Bone marrow (tissue), 2 donors: ENCODE measurements around the gene KITLG.
"Not testable (repeated sequence)": the region's sequence is repeated elsewhere in the genome, so short reads cannot be mapped to it uniquely, and the experiment has no call there.

ENCODE experiments used
- DNase-seq, 2 donors: peaks; one replicate each; lab custom pipeline; 2025; lab: John Stamatoyannopoulos, UW

Gene KITLG

DNA sequence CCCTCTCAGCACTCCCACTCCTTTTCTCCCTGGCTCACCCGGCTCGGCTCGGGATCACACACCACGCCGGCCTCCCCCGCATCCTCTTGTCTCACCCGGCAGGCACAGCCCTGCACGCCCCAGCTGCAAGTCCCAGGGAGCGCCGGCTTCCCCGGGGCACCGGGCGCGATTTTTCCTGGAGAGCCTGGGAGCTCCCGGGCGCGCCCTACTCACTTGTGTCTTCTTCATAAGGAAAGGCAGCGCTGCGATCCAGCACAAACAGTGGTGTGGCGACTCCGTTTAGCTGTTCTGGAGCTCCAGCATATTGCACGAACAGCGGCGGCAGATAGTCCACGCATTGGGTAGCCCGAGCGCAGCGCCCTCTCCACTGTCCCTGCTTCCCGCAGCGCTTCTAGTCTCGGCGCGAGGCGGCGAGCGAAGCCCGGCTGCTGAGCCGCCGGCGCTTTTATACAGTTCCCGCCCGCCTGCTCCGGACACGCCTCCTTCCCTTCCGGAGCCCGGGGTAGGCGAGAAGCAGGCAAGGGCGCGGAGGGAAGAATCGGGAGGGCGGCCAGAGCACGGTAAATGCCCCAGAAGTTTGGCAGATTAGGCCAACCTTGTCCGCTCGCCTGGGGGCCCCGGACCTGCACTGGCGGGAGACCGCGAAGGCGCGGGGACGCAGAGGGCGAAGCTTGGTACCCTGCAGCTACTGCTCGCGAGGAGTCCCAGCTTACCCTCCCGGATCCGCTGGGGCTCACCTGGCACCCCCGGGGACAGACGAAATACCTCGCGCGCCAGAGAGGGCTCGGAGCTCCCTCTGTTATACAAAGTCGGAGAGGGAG lies at the start of gene KITLG:
Gene KITLG (minus strand): TSS at position 421 of the 821 bp plus-strand sequence. CDS start 193 bp downstream, at position 228.
- DNase-seq = peak in 1 of 2 donors; percentile 41

- DNase-seq = no peak
These were observed 48.7 kb upstream of the KITLG start for GRCh38 chr12:88628856-88629509.

DNA sequence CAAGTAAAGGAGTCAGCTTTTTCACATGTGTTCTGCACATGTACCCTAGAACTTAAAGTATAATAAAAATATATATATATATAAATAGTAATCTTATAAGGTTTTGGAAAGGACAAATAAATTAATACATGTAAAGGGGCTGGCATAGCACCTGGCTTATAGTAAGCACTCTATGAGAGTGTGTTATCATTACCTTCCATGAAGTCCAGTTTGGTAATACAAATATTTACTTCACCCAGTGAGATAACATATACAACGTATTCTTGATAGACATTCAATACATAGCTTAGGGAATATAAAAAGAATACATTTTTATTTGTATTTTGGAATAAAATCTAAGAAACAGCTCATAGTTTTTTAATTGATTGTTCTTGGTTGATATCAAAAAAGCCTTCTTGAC lies 47.8 kb upstream of the KITLG start:
- not testable (repeated sequence) for DNase-seq

GRCh38 chr12:88627501-88627900 lies 47.2 kb upstream of the KITLG start:
- DNase-seq = no peak

DNA sequence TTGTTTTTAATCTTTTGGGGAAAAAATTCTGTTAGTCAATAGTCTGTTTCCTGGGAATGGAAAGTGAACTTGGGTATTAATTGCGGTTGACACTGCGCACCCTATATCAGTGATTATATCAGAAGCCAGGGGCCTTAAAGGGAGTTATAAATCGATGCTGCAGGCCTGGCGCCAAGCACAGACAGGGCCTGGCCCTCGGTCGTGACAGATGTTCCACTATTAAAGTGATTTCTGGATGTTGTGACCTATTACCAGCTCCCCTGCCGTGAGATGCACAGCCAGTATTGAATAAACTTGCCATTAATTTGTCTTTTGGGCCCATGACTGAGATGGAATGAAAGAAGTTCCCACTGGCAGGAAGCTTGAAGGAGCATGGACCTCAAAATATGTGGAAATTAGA lies 45.1 kb upstream of the KITLG start:
- DNase-seq = no peak

- DNase-seq = no peak
These were observed 44.6 kb upstream of the KITLG start for GRCh38 chr12:88624911-88625310.

- DNase-seq = no peak
These were observed 43.7 kb upstream of the KITLG start for GRCh38 chr12:88623777-88624548.

DNA sequence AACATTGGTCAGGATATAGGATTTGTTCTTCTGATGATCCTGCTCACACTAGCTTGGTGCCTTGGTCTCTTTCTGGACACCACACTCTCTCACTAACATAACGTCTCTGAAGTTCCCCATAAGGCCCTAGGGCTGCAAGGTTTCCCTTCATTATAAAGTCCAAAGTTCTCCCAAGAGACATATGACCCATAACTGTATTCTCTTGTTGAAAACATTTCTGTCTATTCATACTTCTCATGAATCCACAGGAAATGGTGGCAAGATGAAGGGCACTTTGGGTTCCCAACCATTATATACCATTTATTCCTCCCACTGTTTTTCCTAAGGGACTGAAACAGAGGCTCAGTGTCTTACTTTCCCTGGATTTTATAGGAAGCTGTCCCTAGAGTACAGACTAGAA lies 37.1 kb upstream of the KITLG start:
- no peak for DNase-seq

DNA sequence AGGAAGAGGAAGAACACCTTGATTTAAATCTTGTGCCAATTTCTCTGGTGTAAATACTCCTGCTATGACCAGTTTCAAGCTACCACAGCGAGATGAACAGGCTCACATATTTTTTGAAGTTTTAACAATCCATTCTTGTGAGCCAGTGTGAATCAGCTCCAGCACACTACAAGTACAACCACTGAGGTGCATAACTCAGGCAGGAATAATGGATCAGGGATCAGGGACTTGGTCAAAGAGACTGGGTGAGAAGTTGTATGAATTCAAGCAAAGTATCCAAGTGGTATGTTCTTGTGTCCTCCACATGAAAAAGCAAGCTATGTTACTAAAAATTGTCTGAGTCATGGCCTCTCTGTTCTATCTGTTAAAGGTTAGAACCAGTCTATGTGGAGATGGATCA lies 35.2 kb upstream of the KITLG start:
- no peak for DNase-seq

DNA sequence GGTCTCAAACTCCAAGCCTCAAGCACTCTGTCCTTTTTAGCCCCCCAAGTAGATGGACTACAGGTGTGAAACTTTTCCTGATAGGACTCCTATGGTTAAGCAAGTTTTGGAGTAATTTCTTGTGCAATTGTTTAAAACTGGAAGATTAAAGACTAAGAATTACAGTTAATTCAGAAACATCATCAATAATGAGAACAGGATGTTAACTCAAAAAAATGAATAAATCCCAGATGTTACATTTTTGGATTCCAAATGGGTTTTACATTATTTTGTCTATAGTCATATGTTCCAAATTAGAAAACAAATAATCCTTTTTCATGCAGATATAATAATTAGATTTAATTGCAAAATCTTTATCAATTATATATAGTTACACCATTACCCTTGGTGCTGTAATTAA lies 24.4 kb upstream of the KITLG start:
- DNase-seq = no peak

DNA sequence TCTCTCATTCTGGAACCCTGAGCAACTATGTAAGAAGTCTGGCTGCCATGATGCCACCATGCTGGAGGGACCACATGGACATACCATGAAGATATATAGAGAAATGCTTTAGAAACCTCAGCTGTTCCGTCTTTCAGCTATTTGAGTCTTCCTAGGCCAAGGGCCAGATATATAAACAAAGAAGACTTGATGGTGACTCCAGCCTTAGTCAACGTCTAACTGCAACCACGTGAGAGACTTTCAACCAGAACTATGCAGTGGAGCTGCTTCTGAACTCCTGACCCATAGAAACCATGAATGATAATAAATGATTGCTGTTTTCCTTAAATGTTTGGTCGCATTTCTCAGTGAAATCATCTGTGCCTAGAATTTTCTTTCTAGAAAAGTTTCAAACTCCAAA lies 20.0 kb upstream of the KITLG start:
- no peak for DNase-seq

GRCh38 chr12:88597365-88597764 lies 17.1 kb upstream of the KITLG start:
- DNase-seq = no peak

- no peak for DNase-seq
These were observed 15.4 kb upstream of the KITLG start for GRCh38 chr12:88595697-88596096.

GRCh38 chr12:88594780-88595179 lies 14.5 kb upstream of the KITLG start:
- no peak for DNase-seq

- no peak for DNase-seq
These were observed 11.1 kb upstream of the KITLG start for GRCh38 chr12:88591343-88591742.

- no peak for DNase-seq
These were observed 10.6 kb upstream of the KITLG start for GRCh38 chr12:88590851-88591250.

GRCh38 chr12:88585077-88585476 lies 4.8 kb upstream of the KITLG start:
- DNase-seq = no peak

- no peak for DNase-seq
These were observed 645 bp downstream of the KITLG start for GRCh38 chr12:88579601-88580050.

DNA sequence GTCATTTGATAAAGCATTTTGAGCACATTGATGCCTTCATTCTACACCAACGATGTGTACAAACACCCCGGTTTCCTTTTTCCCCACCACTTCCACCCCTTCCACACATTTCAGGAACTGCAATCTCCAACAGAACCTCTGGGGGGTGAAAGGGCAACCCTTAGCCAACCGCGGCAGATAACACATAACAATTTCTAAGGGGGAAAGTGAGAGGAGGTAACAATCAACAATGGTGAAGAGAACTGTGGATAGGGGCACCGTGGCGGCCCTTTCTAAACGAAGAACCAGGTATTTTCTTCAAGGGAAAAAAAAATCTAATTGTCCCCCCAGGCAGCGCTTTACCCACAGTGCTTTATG lies 1.1 kb downstream of the KITLG start:
- no peak for DNase-seq

DNA sequence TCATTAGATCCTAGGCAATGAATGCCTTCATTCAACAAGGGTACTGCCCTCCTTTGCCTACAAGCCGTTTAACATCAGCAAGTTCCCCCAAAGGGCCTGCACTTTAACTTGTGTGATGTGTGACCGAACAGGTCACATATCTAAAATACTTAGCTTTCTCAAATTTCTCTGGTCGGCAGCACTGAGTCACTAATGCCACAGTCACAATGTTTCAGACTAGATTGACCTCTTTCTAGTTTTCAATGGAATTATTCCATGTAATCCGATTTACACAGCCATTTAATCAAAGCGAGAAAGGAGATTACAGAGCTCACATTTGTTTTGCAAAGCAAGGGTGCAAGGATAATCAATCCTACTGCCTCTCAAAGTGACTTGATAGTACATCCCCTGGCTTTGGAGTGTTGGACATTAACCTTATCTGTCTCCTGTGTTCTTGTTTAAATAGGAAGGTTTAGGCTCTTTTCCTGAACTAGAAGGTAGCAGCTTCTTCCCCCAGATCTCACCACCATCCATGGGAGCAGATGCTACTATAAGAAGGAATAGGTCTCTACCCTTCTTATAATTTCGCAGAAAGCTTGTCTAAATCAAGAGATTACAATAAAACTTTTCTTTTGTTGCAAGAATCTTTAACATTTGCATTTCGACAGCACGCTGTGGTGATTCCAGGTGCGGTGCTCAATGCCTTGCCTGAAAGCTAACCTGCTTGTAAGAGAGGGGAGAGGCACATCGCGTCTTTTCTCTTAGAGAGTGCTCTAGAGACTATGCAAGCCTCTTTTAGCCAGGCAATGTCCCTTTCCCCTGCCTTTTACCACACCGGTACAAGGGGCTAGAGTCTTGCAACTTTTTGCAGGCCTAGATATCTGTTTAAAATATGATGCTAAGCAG lies 1.8 kb downstream of the KITLG start:
- no peak for DNase-seq

GRCh38 chr12:88577537-88577936 lies 2.7 kb downstream of the KITLG start:
- no peak for DNase-seq

DNA sequence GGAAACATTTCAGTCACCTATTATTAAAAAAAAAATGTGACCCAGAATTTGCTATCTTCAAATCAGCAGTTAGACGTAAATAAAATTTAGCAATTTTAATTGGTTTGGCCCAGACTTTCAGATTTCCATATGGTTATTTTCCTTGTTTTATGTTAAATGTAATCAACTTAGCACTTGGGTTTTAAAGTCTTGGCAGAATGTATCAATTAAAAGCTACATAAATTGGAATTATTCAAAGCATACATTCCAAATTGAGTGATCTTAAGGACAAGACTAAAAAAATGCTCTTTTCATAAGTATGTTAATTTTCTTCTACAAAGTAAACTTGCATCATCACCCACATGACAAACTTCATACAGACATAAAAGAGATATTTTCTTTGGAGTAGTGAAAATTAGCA lies 3.4 kb downstream of the KITLG start:
- no peak for DNase-seq
